Panc1 (cell line): ENCODE results near the gene PSMB10.

Experiments used
- POLR2AphosphoS5 ChIP-seq: IDR thresholded peaks from 2 replicates; pipeline ENCODE4 v1.6.1; 2012; ENCODE audit warnings: mild to moderate bottlenecking, low read depth, low read length, moderate library complexity
- SIN3A ChIP-seq: IDR thresholded peaks from 2 replicates; pipeline ENCODE4 v1.6.1; 2012; ENCODE audit warnings: low read depth, mild to moderate bottlenecking, low read length, moderate library complexity, borderline replicate concordance; ENCODE audit not compliant: insufficient read depth
- TCF7L2 ChIP-seq: IDR thresholded peaks from 2 replicates; pipeline ENCODE4 v1.6.1; 2011; ENCODE audit warnings: mild to moderate bottlenecking, low read depth, low read length, inconsistent platforms
- TF ChIP-seq, protein P1 (sequence below): fragments of 450-650 bp; IDR thresholded peaks from 2 replicates; pipeline ENCODE4 v1.5.1; 2017; ENCODE audit warnings: mild to moderate bottlenecking
- TF ChIP-seq, protein P2 (sequence below), 2 experiments: IDR thresholded peaks; 2 replicates each; pipeline ENCODE4 v1.6.1; 2011 to 2012; ENCODE audit warnings: low read depth in 2 of 2, control low read depth in 1 of 2, low read length in 1 of 2, mild to moderate bottlenecking in 1 of 2, moderate library complexity in 1 of 2; ENCODE audit not compliant: insufficient read depth in 1 of 2

DNA sequence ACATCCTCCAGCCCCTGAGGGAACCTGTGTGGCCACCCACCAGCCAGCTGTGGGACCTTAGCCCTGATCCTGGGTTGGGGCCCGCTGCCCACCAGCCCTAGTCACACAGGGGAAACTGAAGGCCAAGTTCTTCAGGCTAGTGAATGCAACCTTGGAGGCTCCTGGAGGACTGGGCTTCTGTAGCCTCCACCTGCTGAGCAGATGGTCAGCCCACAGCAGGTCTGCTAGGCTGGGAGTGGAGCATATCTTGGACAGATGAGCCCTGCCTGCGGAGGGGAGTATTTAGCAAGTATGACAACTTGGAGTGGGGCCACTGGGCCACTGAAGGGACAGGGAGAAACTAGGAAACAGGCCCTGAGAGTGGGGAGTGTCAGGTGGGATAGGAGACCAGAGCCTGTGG, 39.6 kb upstream of the PSMB10 start:
- TF ChIP-seq, protein P1, sequence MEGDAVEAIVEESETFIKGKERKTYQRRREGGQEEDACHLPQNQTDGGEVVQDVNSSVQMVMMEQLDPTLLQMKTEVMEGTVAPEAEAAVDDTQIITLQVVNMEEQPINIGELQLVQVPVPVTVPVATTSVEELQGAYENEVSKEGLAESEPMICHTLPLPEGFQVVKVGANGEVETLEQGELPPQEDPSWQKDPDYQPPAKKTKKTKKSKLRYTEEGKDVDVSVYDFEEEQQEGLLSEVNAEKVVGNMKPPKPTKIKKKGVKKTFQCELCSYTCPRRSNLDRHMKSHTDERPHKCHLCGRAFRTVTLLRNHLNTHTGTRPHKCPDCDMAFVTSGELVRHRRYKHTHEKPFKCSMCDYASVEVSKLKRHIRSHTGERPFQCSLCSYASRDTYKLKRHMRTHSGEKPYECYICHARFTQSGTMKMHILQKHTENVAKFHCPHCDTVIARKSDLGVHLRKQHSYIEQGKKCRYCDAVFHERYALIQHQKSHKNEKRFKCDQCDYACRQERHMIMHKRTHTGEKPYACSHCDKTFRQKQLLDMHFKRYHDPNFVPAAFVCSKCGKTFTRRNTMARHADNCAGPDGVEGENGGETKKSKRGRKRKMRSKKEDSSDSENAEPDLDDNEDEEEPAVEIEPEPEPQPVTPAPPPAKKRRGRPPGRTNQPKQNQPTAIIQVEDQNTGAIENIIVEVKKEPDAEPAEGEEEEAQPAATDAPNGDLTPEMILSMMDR = no peak
- TF ChIP-seq POLR2AphosphoS5 (no peak), SIN3A (no peak), TCF7L2 (no peak)
- TF ChIP-seq, protein P2, sequence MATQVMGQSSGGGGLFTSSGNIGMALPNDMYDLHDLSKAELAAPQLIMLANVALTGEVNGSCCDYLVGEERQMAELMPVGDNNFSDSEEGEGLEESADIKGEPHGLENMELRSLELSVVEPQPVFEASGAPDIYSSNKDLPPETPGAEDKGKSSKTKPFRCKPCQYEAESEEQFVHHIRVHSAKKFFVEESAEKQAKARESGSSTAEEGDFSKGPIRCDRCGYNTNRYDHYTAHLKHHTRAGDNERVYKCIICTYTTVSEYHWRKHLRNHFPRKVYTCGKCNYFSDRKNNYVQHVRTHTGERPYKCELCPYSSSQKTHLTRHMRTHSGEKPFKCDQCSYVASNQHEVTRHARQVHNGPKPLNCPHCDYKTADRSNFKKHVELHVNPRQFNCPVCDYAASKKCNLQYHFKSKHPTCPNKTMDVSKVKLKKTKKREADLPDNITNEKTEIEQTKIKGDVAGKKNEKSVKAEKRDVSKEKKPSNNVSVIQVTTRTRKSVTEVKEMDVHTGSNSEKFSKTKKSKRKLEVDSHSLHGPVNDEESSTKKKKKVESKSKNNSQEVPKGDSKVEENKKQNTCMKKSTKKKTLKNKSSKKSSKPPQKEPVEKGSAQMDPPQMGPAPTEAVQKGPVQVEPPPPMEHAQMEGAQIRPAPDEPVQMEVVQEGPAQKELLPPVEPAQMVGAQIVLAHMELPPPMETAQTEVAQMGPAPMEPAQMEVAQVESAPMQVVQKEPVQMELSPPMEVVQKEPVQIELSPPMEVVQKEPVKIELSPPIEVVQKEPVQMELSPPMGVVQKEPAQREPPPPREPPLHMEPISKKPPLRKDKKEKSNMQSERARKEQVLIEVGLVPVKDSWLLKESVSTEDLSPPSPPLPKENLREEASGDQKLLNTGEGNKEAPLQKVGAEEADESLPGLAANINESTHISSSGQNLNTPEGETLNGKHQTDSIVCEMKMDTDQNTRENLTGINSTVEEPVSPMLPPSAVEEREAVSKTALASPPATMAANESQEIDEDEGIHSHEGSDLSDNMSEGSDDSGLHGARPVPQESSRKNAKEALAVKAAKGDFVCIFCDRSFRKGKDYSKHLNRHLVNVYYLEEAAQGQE (IDR thresholded peaks at IDR 0.05; ENCODE audit: insufficient read depth in 1 of 2, low read depth in 2 of 2, low read length in 1 of 2) = no peak
